CD4-positive, alpha-beta T cell treated with Interferon alpha-2 for 1 hour (primary cell): ENCODE measurements around the gene C5orf63.
A peak's percentile ranks its signal among the peaks of the same experiment; 100 is the strongest.
"Not testable (repeated sequence)": the region's sequence is repeated elsewhere in the genome, so short reads cannot be mapped to it uniquely, and the experiment has no call there.

Experiments used
- DNase-seq, 2 donors: peaks; one replicate each; pipeline ENCODE4 v3.0.0-alpha.2; 2020 to 2022

The C5orf63 gene

GRCh38 chr5:127030259-127031146, 42.8 kb downstream of the C5orf63 start, which contains the start of gene MARCHF3:
Gene MARCHF3, minus strand, starts transcription at chr5:127030558. Its CDS starts 112,387 bp downstream, at chr5:126918171.
- peak; percentile 94 to 95 for DNase-seq

GRCh38 chr5:127029581-127030258, 43.6 kb downstream of the C5orf63 start:
- peak; percentile 38 to 51 for DNase-seq

- DNase-seq = peak in 1 of 2 donors; percentile 3
Measured at GRCh38 chr5:127028822-127029457, 44.4 kb downstream of the C5orf63 start.

DNA sequence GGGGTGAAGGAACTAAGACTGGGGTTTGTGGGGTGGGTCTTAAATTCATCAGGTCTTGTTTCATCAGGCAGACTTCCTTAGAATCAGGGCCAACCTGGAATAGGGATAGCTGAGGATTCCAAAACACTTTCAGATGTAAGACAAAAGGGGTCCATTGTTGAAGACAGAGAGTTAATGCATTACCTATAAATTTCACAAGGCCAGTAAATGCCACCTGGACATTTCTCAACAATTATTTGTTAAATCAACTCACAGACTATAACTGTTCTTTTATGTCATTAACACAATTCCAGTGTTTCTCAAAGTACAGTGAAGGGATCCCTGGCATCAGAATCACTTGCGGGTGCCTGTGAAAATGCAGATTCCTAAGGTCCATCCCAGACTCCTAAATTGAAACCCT, 45.8 kb downstream of the C5orf63 start:
- no peak for DNase-seq

DNA sequence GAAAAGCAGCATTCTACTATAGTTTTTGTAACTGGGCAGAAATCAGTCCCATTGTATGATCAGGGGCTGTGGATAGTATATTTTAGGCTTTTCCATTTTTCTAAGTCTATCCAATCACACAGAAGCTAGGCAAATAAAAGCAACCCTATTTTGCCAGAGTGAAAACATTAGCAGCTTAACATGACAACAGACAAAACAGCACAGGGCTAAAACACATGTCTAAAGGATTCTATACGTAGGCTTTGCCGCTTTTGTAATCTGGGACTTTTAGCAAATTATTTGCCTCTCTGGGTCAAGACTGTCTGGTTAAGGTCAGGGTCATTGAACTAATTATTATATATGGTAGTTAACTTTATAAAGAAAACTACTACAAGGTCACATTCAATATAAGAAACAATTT, 47.1 kb downstream of the C5orf63 start:
- no peak for DNase-seq

DNA sequence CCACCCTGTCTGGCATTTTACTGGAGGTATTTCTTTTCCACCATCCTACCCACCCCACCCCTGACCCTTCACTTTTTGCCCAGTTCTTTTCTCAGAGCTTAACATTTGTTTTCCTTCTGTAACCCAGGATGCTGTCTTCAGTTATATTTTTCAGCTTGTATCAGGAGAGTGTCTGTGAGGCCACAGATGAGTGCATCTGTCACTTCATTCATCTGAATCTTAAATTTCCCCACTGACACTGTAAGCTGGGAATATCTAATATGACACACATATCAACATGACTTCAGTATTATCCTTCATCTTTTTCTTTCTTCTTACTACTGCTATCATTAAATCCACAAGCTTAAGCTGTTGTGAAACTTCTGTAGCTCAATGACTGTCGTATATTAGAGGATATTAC, 47.8 kb downstream of the C5orf63 start:
- DNase-seq = no peak

DNA sequence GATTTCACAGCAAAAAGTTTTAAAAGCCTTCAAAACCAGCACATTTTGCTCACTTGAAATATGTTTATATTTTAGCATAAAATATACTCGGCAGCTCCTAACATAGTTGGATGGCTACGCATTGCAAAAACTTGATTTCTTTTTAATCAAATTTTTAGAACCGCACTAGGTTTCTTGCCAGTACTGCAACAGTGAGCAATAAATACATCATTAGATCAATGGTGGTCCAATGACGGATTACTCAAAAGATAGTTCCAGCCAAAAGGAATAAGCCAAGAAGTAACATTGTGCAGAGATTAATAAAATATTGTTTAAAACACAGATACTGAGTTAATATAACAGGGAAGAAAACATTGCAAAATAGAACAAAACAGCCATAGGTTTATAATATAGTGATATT, 48.5 kb downstream of the C5orf63 start:
- no peak for DNase-seq

DNA sequence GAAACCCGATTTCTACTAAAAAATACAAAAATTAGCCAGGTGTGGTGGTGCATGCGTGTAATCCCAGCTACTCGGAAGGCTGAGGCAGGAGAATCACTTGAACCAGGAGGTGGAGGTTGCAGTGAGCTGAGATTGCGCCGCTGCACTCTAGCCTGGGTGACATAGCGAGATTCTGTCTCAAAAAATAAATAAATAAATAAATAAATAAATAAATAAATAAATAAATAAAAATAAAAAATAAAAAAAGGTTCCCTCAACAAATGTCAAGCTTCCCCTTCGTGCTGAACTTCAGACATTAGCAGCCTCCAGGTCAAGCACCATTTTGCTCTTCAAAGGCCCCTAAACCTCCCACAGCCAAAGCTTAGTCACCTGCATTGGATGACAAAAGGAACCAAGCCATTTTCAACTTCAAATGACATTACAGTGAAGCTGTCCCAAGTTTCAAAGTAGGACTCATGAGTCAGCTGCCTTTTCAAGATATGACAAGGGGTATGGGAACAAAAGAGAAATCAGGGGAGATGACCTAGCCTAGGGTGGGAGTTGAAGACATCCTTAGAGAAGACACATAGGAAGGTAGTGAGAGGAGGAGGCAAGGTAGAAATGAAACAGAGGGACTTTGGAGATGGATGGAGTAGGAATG, 49.6 kb downstream of the C5orf63 start:
- DNase-seq = not testable (repeated sequence)

GRCh38 chr5:127022846-127023245, 50.5 kb downstream of the C5orf63 start:
- DNase-seq = no peak

GRCh38 chr5:127019928-127020327, 53.4 kb downstream of the C5orf63 start:
- DNase-seq = no peak

DNA sequence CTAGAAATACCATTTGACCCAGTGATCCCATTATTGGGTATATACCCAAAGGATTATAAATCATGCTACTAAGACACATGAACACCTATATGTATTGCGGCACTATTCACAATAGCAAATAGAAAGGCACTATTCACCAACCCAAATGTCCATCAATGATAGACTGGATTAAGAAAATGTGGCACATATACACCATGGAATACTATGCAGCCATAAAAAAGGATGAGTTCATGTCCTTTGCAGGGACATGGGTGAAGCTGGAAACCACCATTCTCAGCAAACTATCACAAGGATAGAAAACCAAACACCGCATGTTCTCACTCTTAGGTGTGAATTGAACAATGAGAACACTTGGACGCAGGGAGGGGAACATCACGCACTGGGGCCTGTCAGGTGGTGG, 56.6 kb downstream of the C5orf63 start:
- DNase-seq = not testable (repeated sequence)

- no peak for DNase-seq
Measured at GRCh38 chr5:127015716-127016115, 57.6 kb downstream of the C5orf63 start.

DNA sequence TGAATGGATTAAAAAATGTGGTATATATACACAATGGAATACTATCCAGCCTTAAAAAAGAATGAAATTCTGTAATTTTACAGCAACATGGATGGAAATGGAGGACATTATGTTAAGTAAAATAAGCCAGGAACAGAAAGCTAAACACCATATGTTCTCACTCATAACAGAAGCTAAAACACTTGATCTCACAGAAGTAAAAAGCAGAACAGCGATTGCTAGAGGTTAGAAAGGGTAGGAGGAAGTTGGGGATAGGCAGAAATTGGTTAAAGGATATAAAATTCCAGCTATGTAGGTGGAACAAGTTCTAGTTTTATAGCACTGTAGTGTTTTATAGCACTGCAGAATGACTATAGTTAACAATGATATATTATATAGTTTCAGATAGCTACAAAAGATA, 58.7 kb downstream of the C5orf63 start:
- DNase-seq = no peak

DNA sequence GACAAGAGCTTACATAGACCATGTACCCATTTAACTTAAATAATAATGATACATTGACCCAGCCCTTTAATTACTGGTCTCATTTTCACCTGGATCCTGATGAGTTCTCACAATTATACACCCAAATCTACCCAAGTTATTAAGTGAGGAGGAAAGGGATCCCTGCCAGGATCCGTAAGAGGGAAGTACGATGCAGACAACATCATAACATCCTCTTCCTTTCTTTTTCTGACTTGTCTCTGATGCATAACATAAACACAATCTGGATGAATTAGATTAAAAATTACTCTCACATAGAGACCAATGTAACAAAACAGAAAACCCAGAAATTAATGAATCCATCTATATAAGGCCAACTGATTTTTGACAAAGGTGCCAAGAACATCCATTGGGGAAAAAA, 59.9 kb downstream of the C5orf63 start:
- no peak for DNase-seq

- no peak for DNase-seq
Measured at GRCh38 chr5:127012916-127013315, 60.4 kb downstream of the C5orf63 start.

- DNase-seq = no peak
Measured at GRCh38 chr5:127011961-127012644, 61.2 kb downstream of the C5orf63 start.

DNA sequence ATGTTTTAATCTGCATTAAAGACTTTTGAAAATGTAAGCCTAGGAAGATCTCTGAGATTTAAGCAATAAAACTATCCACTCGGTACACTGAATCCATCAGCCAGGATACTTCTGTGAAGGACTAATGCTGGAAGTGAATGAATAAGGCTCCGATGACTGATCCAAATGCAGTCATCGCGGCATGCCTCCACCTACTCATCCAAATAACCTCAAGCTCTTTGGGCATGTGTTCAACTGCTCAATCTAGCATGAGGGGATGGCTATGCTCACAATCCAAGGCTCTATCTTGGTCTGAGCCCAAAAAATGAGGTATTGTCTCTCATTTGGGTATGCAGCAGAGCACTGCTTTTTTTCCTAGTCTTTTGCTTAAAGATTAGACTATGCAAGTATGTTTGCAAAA, 62.1 kb downstream of the C5orf63 start:
- no peak for DNase-seq

- DNase-seq = no peak
Measured at GRCh38 chr5:127010362-127010761, 62.9 kb downstream of the C5orf63 start.

DNA sequence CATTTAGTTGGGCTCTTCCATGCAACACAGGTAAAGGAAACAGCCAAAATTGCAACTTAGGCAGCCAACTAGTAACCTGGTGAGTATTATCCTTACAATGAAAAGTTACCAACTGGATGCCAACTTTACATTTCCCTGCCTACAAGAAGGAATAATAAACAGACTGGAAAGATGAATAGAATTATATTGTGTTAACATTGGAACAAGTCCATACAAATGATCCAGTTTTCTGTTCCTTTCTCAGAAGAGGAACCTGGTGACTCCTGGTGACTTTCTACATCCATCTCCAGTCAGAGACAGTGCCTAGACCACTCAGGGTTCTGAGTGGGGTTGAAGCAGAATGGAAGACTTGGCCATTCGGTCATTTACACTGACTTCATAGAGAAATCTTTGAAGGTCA, 63.5 kb downstream of the C5orf63 start:
- DNase-seq = no peak

- no peak for DNase-seq
Measured at GRCh38 chr5:127008300-127008975, 64.9 kb downstream of the C5orf63 start.

DNA sequence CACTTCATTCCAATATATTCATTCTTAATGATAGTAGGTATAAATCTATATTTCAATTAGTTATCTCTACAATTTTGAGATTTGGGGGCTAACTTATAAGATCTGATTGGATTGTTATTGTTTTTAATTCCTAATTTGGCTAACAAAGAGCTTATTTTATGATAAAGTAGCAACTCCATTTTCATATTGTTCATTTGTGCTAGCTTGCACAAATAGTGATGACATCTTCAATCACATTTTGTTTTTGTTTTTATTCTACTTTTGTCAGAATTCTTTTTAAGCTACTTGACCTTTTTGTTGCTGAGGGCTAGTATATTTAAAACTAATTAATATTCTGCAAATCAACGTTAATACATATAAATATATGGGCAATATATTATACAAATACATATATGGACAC, 65.8 kb downstream of the C5orf63 start:
- no peak for DNase-seq

DNA sequence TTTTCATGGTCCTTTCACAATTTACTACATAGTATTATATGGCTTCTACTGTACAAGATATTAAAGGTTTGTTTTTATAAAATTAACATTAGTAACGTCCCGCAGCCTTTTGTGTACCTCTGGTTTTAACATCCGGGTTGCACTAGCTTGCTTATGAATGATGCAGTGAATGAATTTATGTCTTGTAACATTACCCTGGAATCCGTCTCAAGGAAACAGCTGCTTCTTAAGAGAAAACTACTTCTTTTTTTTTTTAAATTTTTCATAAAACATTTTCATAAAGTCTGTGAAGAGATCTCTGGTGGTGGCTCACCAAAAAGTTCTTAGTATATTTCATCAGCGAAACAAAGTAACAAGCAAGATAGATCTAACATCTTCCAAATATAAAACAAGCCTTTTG, 66.6 kb downstream of the C5orf63 start:
- no peak for DNase-seq
